Measurements from ENCODE around the gene MAPKBP1.

The MAPKBP1 gene

GRCh38 chr15:41811432-41812195, 37.3 kb downstream of the MAPKBP1 start:
- no peaks in the 10 kb centered on the region for H3K27me3 ChIP-seq (ENCODE audit: insufficient read depth, low read depth, severe bottlenecking)
- no peaks in the 10 kb centered on the region for H3K9me3 ChIP-seq (ENCODE audit: severe bottlenecking)
- DNase-seq: peak; percentile 86
- TF ChIP-seq, protein P1, sequence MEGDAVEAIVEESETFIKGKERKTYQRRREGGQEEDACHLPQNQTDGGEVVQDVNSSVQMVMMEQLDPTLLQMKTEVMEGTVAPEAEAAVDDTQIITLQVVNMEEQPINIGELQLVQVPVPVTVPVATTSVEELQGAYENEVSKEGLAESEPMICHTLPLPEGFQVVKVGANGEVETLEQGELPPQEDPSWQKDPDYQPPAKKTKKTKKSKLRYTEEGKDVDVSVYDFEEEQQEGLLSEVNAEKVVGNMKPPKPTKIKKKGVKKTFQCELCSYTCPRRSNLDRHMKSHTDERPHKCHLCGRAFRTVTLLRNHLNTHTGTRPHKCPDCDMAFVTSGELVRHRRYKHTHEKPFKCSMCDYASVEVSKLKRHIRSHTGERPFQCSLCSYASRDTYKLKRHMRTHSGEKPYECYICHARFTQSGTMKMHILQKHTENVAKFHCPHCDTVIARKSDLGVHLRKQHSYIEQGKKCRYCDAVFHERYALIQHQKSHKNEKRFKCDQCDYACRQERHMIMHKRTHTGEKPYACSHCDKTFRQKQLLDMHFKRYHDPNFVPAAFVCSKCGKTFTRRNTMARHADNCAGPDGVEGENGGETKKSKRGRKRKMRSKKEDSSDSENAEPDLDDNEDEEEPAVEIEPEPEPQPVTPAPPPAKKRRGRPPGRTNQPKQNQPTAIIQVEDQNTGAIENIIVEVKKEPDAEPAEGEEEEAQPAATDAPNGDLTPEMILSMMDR (IDR thresholded peaks at IDR 0.05; ENCODE audit: low read depth, low read length): peak; percentile 81
- H3K27ac ChIP-seq: no peak overlapping the region
- H3K4me3 ChIP-seq (ENCODE audit: low read depth, low read length): no peak overlapping the region
- H3K36me3 ChIP-seq: no peaks in the 10 kb centered on the region

DNA sequence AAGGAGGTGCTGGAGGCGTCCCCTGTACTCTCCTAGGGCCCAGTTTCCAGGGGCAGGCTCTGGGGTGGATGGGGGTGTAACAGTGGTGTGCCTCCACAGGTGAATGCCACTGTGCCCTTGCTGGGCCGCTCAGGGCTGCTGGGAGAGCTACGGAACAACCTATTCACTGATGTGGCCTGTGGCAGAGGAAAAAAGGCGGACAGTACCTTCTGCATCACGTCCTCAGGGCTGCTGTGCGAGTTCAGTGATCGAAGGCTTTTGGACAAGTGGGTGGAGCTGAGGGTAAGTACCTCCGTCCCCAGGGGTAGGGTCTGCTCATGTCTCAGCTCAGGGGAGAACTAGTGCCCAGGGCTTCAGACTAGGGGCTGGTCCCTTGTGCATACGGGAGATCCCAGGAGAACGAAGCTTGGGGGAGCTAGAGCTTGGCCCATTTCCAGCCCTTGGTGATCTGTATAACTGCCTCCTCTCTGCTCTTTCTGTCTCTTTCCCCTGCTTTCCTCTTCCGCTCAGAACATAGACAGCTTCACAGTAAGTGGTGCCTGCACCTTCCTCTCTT, 38.6 kb downstream of the MAPKBP1 start:
- DNase-seq: no peak
- H3K4me3 ChIP-seq (ENCODE audit: low read depth, low read length): no peak overlapping the region
- no peak overlapping the region for H3K27ac ChIP-seq
- H3K27me3 ChIP-seq (ENCODE audit: insufficient read depth, low read depth, severe bottlenecking): no peaks in the 10 kb centered on the region
- no peaks in the 10 kb centered on the region for H3K36me3 ChIP-seq
- TF ChIP-seq, protein P1 (IDR thresholded peaks at IDR 0.05; ENCODE audit: low read depth, low read length): no peak
- no peaks in the 10 kb centered on the region for H3K9me3 ChIP-seq (ENCODE audit: severe bottlenecking)

- Histone ChIP-seq H3K27me3 (ENCODE audit: insufficient read depth, low read depth, severe bottlenecking) (no peaks in the 10 kb centered on the region), H3K4me3 (ENCODE audit: low read depth, low read length) (no peak overlapping the region), H3K27ac (no peak overlapping the region), H3K9me3 (ENCODE audit: severe bottlenecking) (no peaks in the 10 kb centered on the region), H3K36me3 (no peaks in the 10 kb centered on the region)
- DNase-seq: no peak
- TF ChIP-seq, protein P1 (IDR thresholded peaks at IDR 0.05; ENCODE audit: low read depth, low read length): no peak
These were observed 39.1 kb downstream of the MAPKBP1 start for GRCh38 chr15:41813426-41813825.

- H3K9me3 ChIP-seq (ENCODE audit: severe bottlenecking): no peaks in the 10 kb centered on the region
- H3K4me3 ChIP-seq (ENCODE audit: low read depth, low read length): no peak overlapping the region
- H3K36me3 ChIP-seq: no peaks in the 10 kb centered on the region
- DNase-seq: no peak
- H3K27me3 ChIP-seq (ENCODE audit: insufficient read depth, low read depth, severe bottlenecking): no peaks in the 10 kb centered on the region
- H3K27ac ChIP-seq: no peak overlapping the region
- TF ChIP-seq, protein P1 (IDR thresholded peaks at IDR 0.05; ENCODE audit: low read depth, low read length): no peak
These were observed 40.2 kb downstream of the MAPKBP1 start for GRCh38 chr15:41814534-41814933.

DNA sequence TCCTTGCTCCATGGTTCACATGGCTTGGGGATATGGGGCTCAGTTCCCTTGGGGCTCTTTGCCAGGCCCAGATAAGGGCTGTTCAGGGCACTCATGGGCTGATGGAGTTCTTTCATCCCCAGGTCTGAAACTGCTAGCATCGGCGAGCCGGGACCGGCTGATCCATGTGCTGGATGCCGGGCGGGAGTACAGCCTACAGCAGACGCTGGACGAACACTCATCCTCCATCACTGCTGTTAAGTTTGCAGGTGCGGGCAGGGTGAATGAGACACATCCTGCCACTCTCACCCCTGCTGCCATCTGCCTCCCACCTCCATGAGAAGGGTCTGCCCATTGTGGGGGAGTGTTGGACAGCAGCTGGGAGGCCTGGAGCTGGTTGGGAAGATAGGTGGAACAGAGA, 42.5 kb downstream of the MAPKBP1 start:
- Histone ChIP-seq H3K4me3 (ENCODE audit: low read depth, low read length) (no peak overlapping the region), H3K36me3 (no peaks in the 10 kb centered on the region), H3K9me3 (ENCODE audit: severe bottlenecking) (no peaks in the 10 kb centered on the region), H3K27me3 (ENCODE audit: insufficient read depth, low read depth, severe bottlenecking) (no peaks in the 10 kb centered on the region), H3K27ac (no peak overlapping the region)
- TF ChIP-seq, protein P1 (IDR thresholded peaks at IDR 0.05; ENCODE audit: low read depth, low read length): no peak
- DNase-seq: no peak
